Hematopoietic multipotent progenitor cell (in vitro differentiated cells): ENCODE data around the gene GNA12. TPM values are rescaled to one million over a fixed set of nuclear protein-coding genes. Genes with fewer than 3 reads are reported as not detected.
"Not testable (repeated sequence)": the region's sequence is repeated elsewhere in the genome, so short reads cannot be mapped to it uniquely, and the experiment has no call there.

Experiments
- DNase-seq, 3 donors: peaks; one replicate each; pipeline ENCODE4 v3.0.0-alpha.2; 2011 to 2015; ENCODE audit warnings: low read depth in 2 of 3, low spot score in 2 of 3
- total RNA-seq: library from RNA; depleted of rRNA; stranded (reverse); fragments of >200 nt; gene quantifications from one replicate; pipeline ENCODE4 v1.2.3, GENCODE V29; 2012

GNA12 gene
- total RNA-seq, 1 donor: 48.2 TPM

DNA sequence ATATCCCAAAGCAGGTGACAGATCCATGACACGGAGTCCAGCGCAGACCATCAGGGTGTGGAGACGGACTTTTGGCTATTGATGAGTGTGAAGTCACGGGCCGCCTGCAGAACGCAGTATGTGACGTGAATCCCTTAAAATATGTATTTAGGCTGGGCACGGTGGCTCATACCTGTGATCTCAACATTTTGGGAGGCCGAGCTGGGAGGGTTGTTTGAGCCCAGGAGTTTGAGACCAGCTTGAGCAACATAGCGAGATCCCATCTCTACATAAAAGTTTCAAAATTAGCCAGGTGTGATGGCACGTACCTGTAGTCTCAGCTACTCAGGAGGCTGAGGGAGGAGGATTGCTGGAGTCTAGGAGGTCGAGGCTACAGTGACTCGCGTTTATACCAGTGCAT is 158.0 kb downstream of the GNA12 start:
- DNase-seq: no peak

DNA sequence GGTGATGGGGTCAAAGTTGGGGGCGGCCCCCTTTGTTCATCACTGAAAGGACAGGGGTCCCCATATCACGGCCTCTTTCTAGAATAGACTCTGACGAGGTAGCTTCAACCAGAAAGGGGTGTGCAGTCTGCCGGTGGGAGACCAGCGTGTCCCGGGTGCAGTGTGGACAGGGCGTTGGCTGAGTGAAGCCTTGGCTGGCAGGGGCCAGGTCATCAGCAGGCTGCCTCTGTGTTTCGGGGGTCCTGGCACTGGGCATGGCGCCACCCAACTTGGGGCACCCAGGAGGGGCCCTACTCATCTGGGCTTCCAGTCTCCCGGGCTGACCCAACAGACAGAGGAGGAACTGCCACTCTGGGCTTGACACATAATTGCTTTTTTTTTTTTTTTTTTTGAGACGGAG is 159.6 kb downstream of the GNA12 start:
- no peak for DNase-seq

DNA sequence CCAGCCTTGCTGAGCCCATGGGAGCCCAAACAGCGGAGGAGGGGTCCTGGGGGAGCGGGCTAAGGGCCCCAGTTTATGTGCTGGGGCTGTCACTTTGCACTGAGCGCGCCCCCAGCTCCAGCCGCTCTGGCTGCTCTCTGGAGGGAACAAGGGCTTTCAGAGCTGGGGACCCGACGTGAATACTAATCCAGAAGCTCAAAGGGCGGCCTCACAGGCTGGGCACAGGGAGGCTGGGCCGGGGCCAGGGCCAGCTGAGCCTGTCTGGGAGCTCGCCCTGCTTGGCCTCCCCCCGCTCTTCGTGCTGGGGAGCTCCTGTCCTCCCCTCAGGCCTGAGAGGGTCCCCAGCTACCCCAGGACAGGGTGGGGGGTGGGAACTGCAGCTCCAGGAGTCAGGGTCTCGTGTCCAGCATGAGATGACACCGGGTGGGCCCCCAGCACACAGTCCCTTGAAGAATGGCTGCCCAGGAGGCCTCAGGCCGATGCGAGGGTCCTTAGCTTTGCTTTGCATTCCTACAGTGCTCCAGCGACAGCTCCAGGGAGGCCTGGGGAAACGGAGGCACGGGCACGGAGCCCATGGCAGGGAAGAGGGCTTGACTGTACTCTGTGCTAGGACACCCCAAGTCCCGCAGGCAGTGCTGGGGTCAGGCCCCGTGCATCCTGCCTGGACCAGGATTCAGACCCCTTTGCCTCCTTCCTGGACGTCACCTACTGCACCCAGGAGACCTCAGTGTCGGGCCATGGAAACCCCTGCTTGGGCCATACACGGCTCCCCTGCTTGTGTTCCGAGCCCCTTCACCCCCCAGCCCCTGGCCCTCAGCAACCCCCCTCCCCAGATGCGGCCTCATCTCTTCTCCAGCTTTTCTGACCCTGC is 161.9 kb downstream of the GNA12 start:
- no peak for DNase-seq

DNA sequence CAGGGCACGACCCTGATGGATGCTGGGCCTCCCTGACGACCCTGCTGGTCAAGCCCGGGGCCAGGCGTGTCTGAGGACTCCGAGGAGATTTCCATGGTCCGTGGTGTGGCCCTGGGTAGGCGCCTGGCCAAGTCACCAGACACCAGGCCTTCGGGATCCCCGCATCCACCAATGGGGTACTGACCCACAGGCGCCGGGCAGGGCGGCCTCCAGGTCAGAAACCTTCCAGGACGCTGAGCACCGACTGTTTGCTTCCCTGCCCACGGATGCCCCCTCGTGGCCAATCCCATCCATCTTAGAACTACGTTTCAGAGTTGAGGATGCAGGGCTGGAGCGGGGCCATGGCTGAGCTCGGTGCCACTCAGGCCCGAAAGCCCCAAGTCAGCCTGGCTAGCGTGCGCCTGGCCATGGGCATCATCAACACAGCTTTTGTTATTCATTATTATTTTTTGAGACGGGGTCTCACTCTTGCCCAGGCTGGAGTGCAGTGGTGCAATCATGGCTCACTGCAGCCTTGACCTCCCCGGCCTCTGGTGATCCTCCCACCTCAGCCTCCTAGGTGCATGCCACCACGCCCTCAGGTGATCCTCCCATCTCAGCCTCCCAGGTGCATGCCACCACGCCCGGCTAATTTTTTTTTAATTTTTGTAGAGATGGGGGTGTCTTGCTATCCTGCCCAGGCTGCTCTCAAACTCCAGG is 163.2 kb downstream of the GNA12 start:
- DNase-seq: peak in 2 of 3 donors; percentile 48 to 61

DNA sequence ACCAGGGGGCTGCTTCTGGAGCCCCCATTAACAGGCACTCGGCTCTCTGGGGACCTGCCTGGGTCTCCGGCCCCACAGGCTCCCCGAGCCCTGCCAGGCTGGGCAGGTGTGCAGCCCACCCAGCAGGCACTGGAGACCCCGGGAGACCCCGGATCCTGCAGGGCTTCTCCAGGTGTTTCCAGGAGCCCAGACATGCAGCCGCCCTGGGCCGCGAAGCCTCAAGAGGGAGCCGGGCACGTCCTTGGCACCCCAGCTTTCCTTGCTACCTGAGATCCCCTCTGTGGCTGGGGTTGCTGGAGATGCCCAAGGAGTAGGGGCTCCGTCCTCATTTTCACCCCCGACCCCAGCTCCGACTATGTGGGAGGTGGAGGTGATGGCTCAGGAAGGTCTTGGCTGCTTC is 163.9 kb downstream of the GNA12 start:
- no peak for DNase-seq

DNA sequence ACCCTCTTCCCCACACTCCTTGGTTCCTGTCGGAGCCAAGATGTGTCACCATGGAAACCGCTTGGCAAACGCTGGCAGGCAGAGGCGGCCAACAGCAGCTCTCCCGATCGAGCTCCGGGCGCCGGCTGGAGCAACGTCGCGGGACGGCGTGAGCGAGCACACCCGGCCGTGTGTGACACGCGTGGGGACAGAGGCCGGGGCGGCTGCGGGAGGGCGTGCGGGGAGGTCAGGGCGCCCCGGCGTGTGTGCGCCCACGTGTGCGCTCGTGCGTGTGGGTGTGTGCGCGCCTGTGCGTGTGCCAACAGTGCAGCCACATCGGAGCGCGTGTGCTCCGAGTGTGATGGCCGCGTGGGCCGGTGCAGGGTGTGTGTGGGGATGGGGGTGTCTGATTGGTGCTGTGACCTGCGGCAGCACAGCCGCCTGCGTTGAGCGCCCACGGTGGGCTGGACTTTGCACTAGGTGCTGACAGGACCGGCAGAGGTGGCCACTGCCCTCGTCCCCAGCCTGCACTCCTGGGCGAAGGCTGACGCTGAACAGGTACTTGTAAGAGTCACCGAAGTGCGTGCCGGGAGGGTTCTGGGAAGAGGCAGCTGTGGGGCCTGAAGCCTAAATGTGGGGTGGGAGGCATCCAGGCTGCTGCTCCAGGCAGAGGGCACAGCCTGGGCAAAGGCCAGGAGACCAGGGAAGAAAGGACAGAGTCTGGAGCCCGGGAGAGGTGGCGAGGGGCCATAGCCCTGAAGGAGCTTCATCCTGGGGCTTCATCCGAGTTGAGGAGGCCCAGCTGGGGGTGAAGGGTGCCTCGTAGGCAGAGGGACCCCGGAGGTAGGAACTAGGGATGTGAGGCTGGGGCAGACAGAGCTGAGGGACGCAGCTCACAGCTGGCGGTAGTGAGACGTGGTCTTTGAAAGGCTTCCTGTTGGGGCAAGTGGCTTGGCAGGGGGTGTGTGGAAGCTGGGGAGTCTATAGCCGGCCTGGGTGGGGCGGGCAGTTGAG is 164.7 kb downstream of the GNA12 start:
- not testable (repeated sequence) for DNase-seq

DNA sequence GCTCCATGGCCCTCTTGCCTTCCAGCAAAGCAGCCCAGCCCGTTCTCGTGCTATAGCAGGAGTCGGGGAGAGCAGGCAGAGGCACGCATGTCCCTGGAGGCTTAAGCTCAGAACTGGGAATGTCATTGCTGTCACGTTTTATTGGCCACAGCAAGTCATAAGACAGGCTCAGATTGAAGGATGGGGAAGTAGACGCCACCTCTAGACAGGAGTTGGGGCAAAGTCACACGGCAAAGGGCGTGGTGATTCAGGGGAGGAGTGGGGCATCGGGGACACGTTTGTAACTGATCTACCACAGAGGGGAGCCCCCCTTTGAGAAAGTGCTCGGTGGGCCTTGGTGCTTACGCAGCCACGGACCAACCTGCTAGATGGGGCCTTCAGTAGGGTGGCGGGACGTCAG is 165.7 kb downstream of the GNA12 start:
- DNase-seq: not testable (repeated sequence)

Other genes with a start within 250 kb of the GNA12 start
- 41.2 TPM for gene TTYH3, start 212.3 kb downstream of the GNA12 start, total RNA-seq
- 2.4 TPM for gene AMZ1, start 156.1 kb downstream of the GNA12 start, total RNA-seq
- gene CARD11, start 199.6 kb upstream of the GNA12 start, total RNA-seq: 15.1 TPM